Measurements from ENCODE around the gene SEMA4D.

SEMA4D gene

GRCh38 chr9:89388868-89389177, 109.1 kb downstream of the SEMA4D start:
- in situ Hi-C loops (cut with HindIII; ENCODE audit: low pct_ligation_motif_present, low sequenced_read_pairs) = no loop called here
- H3K27ac ChIP-seq = no peak overlapping the region
- H3K36me3 ChIP-seq (replicated peaks) = no peaks in the 10 kb centered on the region
- no peak for DNase-seq
- H3K4me3 ChIP-seq (ENCODE audit: low read depth, low read length) = no peak overlapping the region
- no peak for TF ChIP-seq CTCF (IDR thresholded peaks at IDR 0.05; ENCODE audit: low read depth, low read length, missing control alignments)
- H3K27me3 ChIP-seq (replicated peaks) = no peaks in the 10 kb centered on the region

- no peak overlapping the region for H3K27ac ChIP-seq
- peak; percentile 11 for DNase-seq
Measured at GRCh38 chr9:89388084-89388867, 109.6 kb downstream of the SEMA4D start.

GRCh38 chr9:89387197-89387849, 110.6 kb downstream of the SEMA4D start:
- Histone ChIP-seq H3K36me3 (replicated peaks) (no peaks in the 10 kb centered on the region), H3K4me3 (ENCODE audit: low read depth, low read length) (no peak overlapping the region), H3K27me3 (replicated peaks) (no peaks in the 10 kb centered on the region), H3K27ac (no peak overlapping the region)
- in situ Hi-C loops (cut with HindIII; ENCODE audit: low pct_ligation_motif_present, low sequenced_read_pairs) = no loop called here
- no peak for TF ChIP-seq CTCF (IDR thresholded peaks at IDR 0.05; ENCODE audit: low read depth, low read length, missing control alignments)
- DNase-seq = no peak

More at GRCh38 chr9:89388084-89388867, 109.6 kb downstream of the SEMA4D start:
- Histone ChIP-seq H3K36me3 (replicated peaks) (no peaks in the 10 kb centered on the region), H3K4me3 (ENCODE audit: low read depth, low read length) (no peak overlapping the region), H3K27me3 (replicated peaks) (no peaks in the 10 kb centered on the region)
- in situ Hi-C loops (cut with HindIII; ENCODE audit: low pct_ligation_motif_present, low sequenced_read_pairs) = no loop called here
- TF ChIP-seq CTCF (IDR thresholded peaks at IDR 0.05; ENCODE audit: low read depth, low read length, missing control alignments) = no peak

GRCh38 chr9:89386797-89387196, 111.1 kb downstream of the SEMA4D start:
- DNase-seq = no peak
- H3K27ac ChIP-seq = no peak overlapping the region
- TF ChIP-seq CTCF (IDR thresholded peaks at IDR 0.05; ENCODE audit: low read depth, low read length, missing control alignments) = no peak
- no peak overlapping the region for H3K4me3 ChIP-seq (ENCODE audit: low read depth, low read length)
- no peaks in the 10 kb centered on the region for H3K36me3 ChIP-seq (replicated peaks)
- in situ Hi-C loops (cut with HindIII; ENCODE audit: low pct_ligation_motif_present, low sequenced_read_pairs) = no loop called here
- H3K27me3 ChIP-seq (replicated peaks) = no peaks in the 10 kb centered on the region

- DNase-seq = no peak
- H3K27me3 ChIP-seq (replicated peaks) = no peaks in the 10 kb centered on the region
- no peak overlapping the region for H3K4me3 ChIP-seq (ENCODE audit: low read depth, low read length)
- in situ Hi-C loops (cut with HindIII; ENCODE audit: low pct_ligation_motif_present, low sequenced_read_pairs) = no loop called here
- no peak for TF ChIP-seq CTCF (IDR thresholded peaks at IDR 0.05; ENCODE audit: low read depth, low read length, missing control alignments)
- no peak overlapping the region for H3K27ac ChIP-seq
- H3K36me3 ChIP-seq (replicated peaks) = no peaks in the 10 kb centered on the region
Measured at GRCh38 chr9:89386206-89386605, 111.7 kb downstream of the SEMA4D start.

Measured in brain microvascular endothelial cell (primary cell).